ENCODE data around the gene PGF.
"Not testable (repeated sequence)": the region's sequence is repeated elsewhere in the genome, so short reads cannot be mapped to it uniquely, and the experiment has no call there.

PGF gene

GRCh38 chr14:74938531-74939495, 16.6 kb downstream of the PGF start:
- DNase-seq = no peak

- no peak for DNase-seq
Observed at GRCh38 chr14:74937171-74937570, 18.2 kb downstream of the PGF start.

- DNase-seq = no peak
Observed at GRCh38 chr14:74936731-74937130, 18.7 kb downstream of the PGF start.

GRCh38 chr14:74936151-74936550, 19.2 kb downstream of the PGF start:
- DNase-seq = no peak

GRCh38 chr14:74935360-74935680, 20.1 kb downstream of the PGF start:
- no peak for DNase-seq

- no peak for DNase-seq
Observed at GRCh38 chr14:74934476-74935359, 20.7 kb downstream of the PGF start.

- no peak for DNase-seq
Observed at GRCh38 chr14:74934041-74934440, 21.4 kb downstream of the PGF start.

GRCh38 chr14:74932936-74933335, 22.5 kb downstream of the PGF start:
- not testable (repeated sequence) for DNase-seq

GRCh38 chr14:74932401-74932901, 22.9 kb downstream of the PGF start:
- no peak for DNase-seq

GRCh38 chr14:74931744-74932143, 23.7 kb downstream of the PGF start:
- DNase-seq = not testable (repeated sequence)

GRCh38 chr14:74929242-74929641, 26.2 kb downstream of the PGF start:
- no peak for DNase-seq

- DNase-seq = no peak
Observed at GRCh38 chr14:74927225-74927624, 28.2 kb downstream of the PGF start.

GRCh38 chr14:74924061-74924460, 31.3 kb downstream of the PGF start:
- no peak for DNase-seq

GRCh38 chr14:74922752-74923401, 32.5 kb downstream of the PGF start, which contains the start of gene RPS6KL1:
Gene RPS6KL1, minus strand, starts transcription at chr14:74923260. Its CDS starts 1,719 bp downstream, at chr14:74921541.
- peak; percentile 94 for DNase-seq

GRCh38 chr14:74921987-74922751, 33.2 kb downstream of the PGF start:
- no peak for DNase-seq

- DNase-seq = no peak
Observed at GRCh38 chr14:74921053-74921620, 34.3 kb downstream of the PGF start.

GRCh38 chr14:74920281-74920680, 35.1 kb downstream of the PGF start:
- no peak for DNase-seq

- no peak for DNase-seq
Observed at GRCh38 chr14:74919421-74920165, 35.8 kb downstream of the PGF start.

GRCh38 chr14:74918380-74918779, 37.0 kb downstream of the PGF start:
- no peak for DNase-seq

GRCh38 chr14:74917646-74918081, 37.7 kb downstream of the PGF start:
- no peak for DNase-seq

GRCh38 chr14:74917178-74917543, 38.2 kb downstream of the PGF start:
- DNase-seq = no peak

All from NCI-H2171 (cell line).